Stimulated activated CD4-positive, alpha-beta T cell treated with anti-CD3 and anti-CD28 coated beads, Interleukin-4, amount 100 ng/mL, for 4 hours (primary cell): ENCODE results near the gene CACNB1.

Experiments
- DNase-seq, 2 experiments: peaks; one replicate each; pipeline ENCODE4 v3.0.0-alpha.2; 2020

Gene CACNB1

GRCh38 chr17:39197380-39198185 lies at the start of gene CACNB1:
CACNB1 (minus strand) TSS chr17:39197669; CDS start chr17:39197495, 174 bp downstream.
- peak; percentile 63 to 75 for DNase-seq

GRCh38 chr17:39246274-39246673 lies 48.8 kb upstream of the CACNB1 start:
- no peak for DNase-seq

GRCh38 chr17:39244600-39245570 lies 47.4 kb upstream of the CACNB1 start:
- DNase-seq, result peak; percentile 78 to 84

- DNase-seq, result no peak
Measured at GRCh38 chr17:39244016-39244599, 46.6 kb upstream of the CACNB1 start.

GRCh38 chr17:39243155-39243554 lies 45.7 kb upstream of the CACNB1 start:
- no peak for DNase-seq

GRCh38 chr17:39240631-39241030 lies 43.2 kb upstream of the CACNB1 start:
- DNase-seq, result no peak

GRCh38 chr17:39239640-39240314 lies 42.3 kb upstream of the CACNB1 start:
- peak; percentile 55 to 56 for DNase-seq

- DNase-seq, result peak; percentile 43 to 84
Measured at GRCh38 chr17:39238311-39238972, 41.0 kb upstream of the CACNB1 start.

GRCh38 chr17:39237586-39237985 lies 40.1 kb upstream of the CACNB1 start:
- DNase-seq, result no peak

GRCh38 chr17:39236981-39237441 lies 39.5 kb upstream of the CACNB1 start:
- no peak for DNase-seq

GRCh38 chr17:39236450-39236927 lies 39.0 kb upstream of the CACNB1 start:
- DNase-seq, result no peak

- DNase-seq, result peak in 1 of 2 experiments; percentile 22
Measured at GRCh38 chr17:39235555-39236449, 38.3 kb upstream of the CACNB1 start.

GRCh38 chr17:39231591-39232551 lies 34.4 kb upstream of the CACNB1 start:
- DNase-seq, result peak; percentile 50 to 53

- DNase-seq, result no peak
Measured at GRCh38 chr17:39231091-39231561, 33.7 kb upstream of the CACNB1 start.

GRCh38 chr17:39230361-39230760 lies 32.9 kb upstream of the CACNB1 start:
- DNase-seq, result no peak

GRCh38 chr17:39229274-39229913 lies 31.9 kb upstream of the CACNB1 start:
- no peak for DNase-seq

GRCh38 chr17:39227364-39227919 lies 30.0 kb upstream of the CACNB1 start:
- no peak for DNase-seq

- peak; percentile 49 to 52 for DNase-seq
Measured at GRCh38 chr17:39225959-39226683, 28.7 kb upstream of the CACNB1 start.
